HUES48 (cell line): ENCODE data around the gene DMRTB1.

ENCODE experiments used
- H3K27ac ChIP-seq: one replicate; pipeline ENCODE4 v1.7.0; 2013; ENCODE audit warnings: low read depth, low read length, inconsistent platforms
- H3K27me3 ChIP-seq: 2 replicates; pipeline ENCODE4 v1.6.1; 2013; ENCODE audit warnings: mild to moderate bottlenecking, low read length; ENCODE audit not compliant: control insufficient read depth, insufficient read depth
- H3K36me3 ChIP-seq: 2 replicates; pipeline ENCODE4 v1.6.1; 2013; ENCODE audit warnings: low read length; ENCODE audit not compliant: control insufficient read depth, insufficient read depth
- H3K4me1 ChIP-seq: 2 replicates; pipeline ENCODE4 v1.6.1; 2013; ENCODE audit warnings: mild to moderate bottlenecking, low read length; ENCODE audit not compliant: control insufficient read depth, insufficient read depth
- H3K4me3 ChIP-seq: 2 replicates; pipeline ENCODE4 v1.5.1; 2013; ENCODE audit warnings: mild to moderate bottlenecking, low read depth, low read length
- H3K9ac ChIP-seq: 2 replicates; pipeline ENCODE4 v1.6.1; 2013; ENCODE audit warnings: mild to moderate bottlenecking, low read depth, low read length, moderate library complexity
- H3K9me3 ChIP-seq: 2 replicates; pipeline ENCODE4 v1.6.1; 2013; ENCODE audit warnings: low read length; ENCODE audit not compliant: control insufficient read depth, insufficient read depth

The DMRTB1 gene

GRCh38 chr1:53505401-53505800 is 46.2 kb downstream of the DMRTB1 start:
- peaks cover 3% of the 10 kb centered on the region; the same call in 1 of the 2 replicates for H3K4me1 ChIP-seq
- no peaks in the 10 kb centered on the region for H3K36me3 ChIP-seq
- H3K9me3 ChIP-seq = no peaks in the 10 kb centered on the region
- H3K9ac ChIP-seq = no peak overlapping the region
- no peak overlapping the region for H3K4me3 ChIP-seq
- no peaks in the 10 kb centered on the region for H3K27me3 ChIP-seq
- H3K27ac ChIP-seq = no peak overlapping the region

GRCh38 chr1:53505891-53506290 is 46.7 kb downstream of the DMRTB1 start:
- Histone ChIP-seq H3K4me1 (peaks cover 3% of the 10 kb centered on the region; the same call in 1 of the 2 replicates), H3K9ac (no peak overlapping the region), H3K4me3 (no peak overlapping the region), H3K27me3 (no peaks in the 10 kb centered on the region), H3K36me3 (no peaks in the 10 kb centered on the region), H3K27ac (no peak overlapping the region), H3K9me3 (no peaks in the 10 kb centered on the region)

GRCh38 chr1:53506355-53507050 is 47.3 kb downstream of the DMRTB1 start:
- peaks cover 3% of the 10 kb centered on the region; the same call in 1 of the 2 replicates for H3K4me1 ChIP-seq
- H3K27ac ChIP-seq = no peak overlapping the region
- no peak overlapping the region for H3K4me3 ChIP-seq
- H3K27me3 ChIP-seq = no peaks in the 10 kb centered on the region
- H3K9me3 ChIP-seq = no peaks in the 10 kb centered on the region
- no peak overlapping the region for H3K9ac ChIP-seq
- H3K36me3 ChIP-seq = no peaks in the 10 kb centered on the region

GRCh38 chr1:53507116-53507820 is 48.1 kb downstream of the DMRTB1 start:
- H3K9ac ChIP-seq = no peak overlapping the region
- no peak overlapping the region for H3K4me3 ChIP-seq
- no peaks in the 10 kb centered on the region for H3K27me3 ChIP-seq
- no peaks in the 10 kb centered on the region for H3K36me3 ChIP-seq
- H3K4me1 ChIP-seq = peaks cover 3% of the 10 kb centered on the region; the same call in 1 of the 2 replicates
- no peaks in the 10 kb centered on the region for H3K9me3 ChIP-seq
- no peak overlapping the region for H3K27ac ChIP-seq

GRCh38 chr1:53508056-53508990 is 49.1 kb downstream of the DMRTB1 start:
- H3K9ac ChIP-seq = no peak overlapping the region
- H3K27ac ChIP-seq = no peak overlapping the region
- no peaks in the 10 kb centered on the region for H3K36me3 ChIP-seq
- no peaks in the 10 kb centered on the region for H3K9me3 ChIP-seq
- H3K27me3 ChIP-seq = no peaks in the 10 kb centered on the region
- no peak overlapping the region for H3K4me3 ChIP-seq
- H3K4me1 ChIP-seq = peaks cover 3% of the 10 kb centered on the region; the same call in 1 of the 2 replicates

- H3K4me3 ChIP-seq = no peak overlapping the region
- no peaks in the 10 kb centered on the region for H3K27me3 ChIP-seq
- H3K27ac ChIP-seq = no peak overlapping the region
- H3K9me3 ChIP-seq = no peaks in the 10 kb centered on the region
- H3K4me1 ChIP-seq = peaks cover 3% of the 10 kb centered on the region; the same call in 1 of the 2 replicates
- no peaks in the 10 kb centered on the region for H3K36me3 ChIP-seq
- no peak overlapping the region for H3K9ac ChIP-seq
Observed at GRCh38 chr1:53508991-53509666, 49.9 kb downstream of the DMRTB1 start.

GRCh38 chr1:53509775-53510174 is 50.6 kb downstream of the DMRTB1 start:
- no peaks in the 10 kb centered on the region for H3K27me3 ChIP-seq
- no peaks in the 10 kb centered on the region for H3K36me3 ChIP-seq
- no peak overlapping the region for H3K9ac ChIP-seq
- H3K9me3 ChIP-seq = no peaks in the 10 kb centered on the region
- H3K4me1 ChIP-seq = 0 out of 2 replicates have a peak, but pooled peaks cover 3% of the 10 kb centered on the region
- H3K4me3 ChIP-seq = no peak overlapping the region
- no peak overlapping the region for H3K27ac ChIP-seq

GRCh38 chr1:53510215-53510614 is 51.0 kb downstream of the DMRTB1 start:
- Histone ChIP-seq H3K27ac (no peak overlapping the region), H3K36me3 (no peaks in the 10 kb centered on the region), H3K4me1 (0 out of 2 replicates have a peak, but pooled peaks cover 3% of the 10 kb centered on the region), H3K9me3 (no peaks in the 10 kb centered on the region), H3K9ac (no peak overlapping the region), H3K27me3 (no peaks in the 10 kb centered on the region), H3K4me3 (no peak overlapping the region)

GRCh38 chr1:53511323-53511932 is 52.2 kb downstream of the DMRTB1 start:
- Histone ChIP-seq H3K27me3 (no peaks in the 10 kb centered on the region), H3K9me3 (no peaks in the 10 kb centered on the region), H3K36me3 (no peaks in the 10 kb centered on the region), H3K4me1 (0 out of 2 replicates have a peak, but pooled peaks cover 3% of the 10 kb centered on the region), H3K4me3 (no peak overlapping the region), H3K27ac (no peak overlapping the region), H3K9ac (no peak overlapping the region)
